NCI-H510A (cell line): ENCODE data around the gene TMEM89.

Experiments used
- DNase-seq: peaks from one replicate; lab custom pipeline; 2025; lab: John Stamatoyannopoulos, UW

The TMEM89 gene

DNA sequence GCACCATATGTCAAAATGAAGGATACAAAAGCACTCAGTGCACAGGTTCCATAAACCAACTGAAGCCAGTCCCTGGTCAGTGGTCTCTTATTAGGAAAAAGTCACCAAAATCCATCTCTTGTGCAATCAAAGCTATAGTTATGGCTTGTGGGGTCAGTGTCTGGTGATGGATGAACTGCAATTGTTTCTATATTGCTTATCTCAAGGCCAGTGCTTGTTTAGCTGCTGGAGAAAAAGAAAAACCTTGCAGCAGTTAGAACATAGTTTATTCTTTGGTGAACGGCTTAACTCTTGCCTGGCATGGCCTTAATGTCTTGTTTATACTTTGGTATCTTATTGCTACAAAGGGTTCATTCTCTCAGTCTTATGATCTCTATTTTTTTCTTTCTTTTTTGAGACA, 9.3 kb downstream of the TMEM89 start:
- no peak for DNase-seq

DNA sequence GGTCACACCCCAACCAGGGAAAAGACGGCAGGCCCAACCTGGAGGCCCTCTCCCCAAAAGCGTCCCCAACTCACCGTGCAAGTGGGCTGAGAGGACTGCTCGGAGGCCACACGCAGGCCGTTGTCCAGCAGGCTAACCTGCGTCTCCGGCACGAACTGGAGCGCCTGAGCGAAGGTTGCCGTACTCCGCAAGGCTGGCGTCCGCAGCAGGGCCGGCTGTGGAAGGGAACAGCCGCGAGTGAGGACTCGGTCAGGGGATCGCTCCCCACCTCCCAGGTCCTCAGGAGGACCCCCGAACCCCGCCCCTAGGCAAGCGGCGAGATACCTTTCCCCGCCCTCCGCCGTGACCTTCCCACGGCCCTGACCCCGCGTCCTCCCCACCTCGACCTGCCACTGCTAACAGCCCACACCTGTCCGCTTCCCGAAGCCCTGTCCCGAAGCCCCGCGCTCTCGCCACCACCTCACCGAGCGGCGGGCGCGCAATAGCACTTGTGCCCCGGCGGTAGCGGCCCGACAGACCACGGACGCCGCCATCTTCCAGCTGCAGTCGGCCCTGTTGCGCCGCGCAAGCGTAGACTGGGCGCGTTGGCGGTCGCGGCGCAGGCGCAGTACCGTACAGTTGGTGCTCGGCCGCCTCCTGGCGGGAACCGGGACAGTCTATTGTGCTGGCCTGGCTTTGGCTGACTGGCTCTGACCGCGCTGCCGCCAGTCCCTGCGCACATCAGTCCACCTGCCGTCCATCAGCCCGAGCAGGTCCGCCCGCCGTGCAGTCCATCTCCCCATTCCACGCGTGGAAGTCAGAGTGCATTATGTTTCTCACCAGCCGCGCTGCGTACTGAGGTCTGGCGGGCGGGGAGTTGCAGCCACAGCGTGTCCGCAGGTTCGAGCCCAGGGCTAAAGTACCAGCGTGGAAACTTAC, 12.2 kb downstream of the TMEM89 start, which contains the start of gene UQCRC1:
UQCRC1 (minus strand) TSS at position 559 of the 918 bp plus-strand sequence; CDS start at position 533, 26 bp downstream.
- peak; percentile 72 for DNase-seq

DNA sequence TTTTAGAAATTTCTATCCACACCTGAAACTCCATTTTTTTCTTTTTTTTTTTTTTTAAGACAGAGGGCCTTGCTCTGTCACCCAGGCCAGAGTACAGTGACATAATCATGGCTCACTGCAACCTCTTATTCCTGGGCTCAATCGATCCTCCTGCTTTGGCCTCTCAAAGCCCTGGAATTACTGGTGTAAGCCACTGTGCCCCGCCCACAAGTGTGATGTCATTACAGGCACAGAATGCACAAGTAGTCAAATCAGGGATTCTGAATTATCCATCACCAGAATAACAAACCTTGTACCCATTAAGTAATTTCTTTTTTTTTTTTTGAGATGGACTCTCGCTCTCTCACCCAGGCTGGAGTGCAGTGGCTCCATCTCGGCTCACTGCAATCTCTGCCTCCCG, 14.1 kb downstream of the TMEM89 start:
- no peak for DNase-seq

DNA sequence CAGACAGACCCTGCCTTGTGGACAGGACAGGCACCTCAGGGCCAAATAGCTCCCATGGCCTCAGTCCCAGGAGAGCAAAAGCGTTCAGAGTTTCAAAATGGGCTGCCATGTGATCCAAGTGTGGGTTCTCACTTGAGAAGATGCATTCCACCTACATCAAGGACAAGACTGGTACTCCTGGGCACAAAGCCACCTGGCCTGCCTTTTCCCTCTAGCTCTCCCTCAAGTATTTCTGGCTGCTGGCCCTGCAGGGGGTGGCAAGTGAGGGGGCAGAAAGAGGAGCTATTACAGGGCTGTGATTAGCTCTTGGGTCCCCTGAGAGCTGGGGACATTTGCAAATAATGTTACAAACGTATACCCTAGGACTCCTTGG, 20.0 kb downstream of the TMEM89 start:
- DNase-seq, result no peak

DNA sequence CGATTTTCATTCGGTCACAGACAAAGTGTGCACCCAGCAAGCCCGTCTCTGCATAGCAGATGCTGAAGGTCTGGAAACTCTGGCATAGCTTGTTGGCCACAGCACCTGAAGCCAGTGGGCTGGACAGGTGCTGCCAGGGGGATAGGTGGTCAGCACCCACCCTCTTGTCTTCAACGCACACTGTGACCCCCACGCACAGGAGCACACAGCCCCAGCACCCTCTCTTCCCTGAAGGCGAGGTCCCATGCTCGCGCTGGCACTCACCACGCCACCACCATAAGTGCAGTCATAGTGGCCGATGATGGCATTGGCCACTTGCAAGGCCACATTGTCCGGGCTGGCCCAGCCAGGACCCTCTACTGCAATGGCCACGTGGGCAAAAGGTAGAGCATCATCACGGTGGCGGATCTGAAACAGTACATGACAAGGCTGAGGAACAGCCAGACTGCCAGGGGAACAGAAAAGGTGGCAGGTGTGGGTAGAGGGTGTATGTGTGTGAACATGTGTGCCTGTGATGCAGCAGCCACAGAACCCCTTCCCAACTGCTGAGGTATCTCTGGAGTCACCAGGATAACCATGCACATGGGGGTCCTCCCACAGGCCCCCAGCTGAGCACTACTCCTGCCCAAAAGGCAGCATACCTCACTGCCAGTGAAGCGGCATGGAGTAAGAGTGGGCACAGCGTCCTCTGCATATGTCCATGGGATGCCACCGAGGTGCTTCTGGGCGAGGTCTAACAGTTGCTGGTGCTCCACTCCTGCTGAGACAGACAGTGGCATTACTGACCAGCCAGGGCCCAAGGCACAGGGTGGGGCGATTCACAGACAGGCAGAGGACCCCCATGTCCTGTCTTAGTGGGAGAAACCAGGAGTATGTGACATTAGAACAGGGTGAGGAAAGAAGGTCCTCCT, 20.6 kb downstream of the TMEM89 start:
- DNase-seq, result no peak

DNA sequence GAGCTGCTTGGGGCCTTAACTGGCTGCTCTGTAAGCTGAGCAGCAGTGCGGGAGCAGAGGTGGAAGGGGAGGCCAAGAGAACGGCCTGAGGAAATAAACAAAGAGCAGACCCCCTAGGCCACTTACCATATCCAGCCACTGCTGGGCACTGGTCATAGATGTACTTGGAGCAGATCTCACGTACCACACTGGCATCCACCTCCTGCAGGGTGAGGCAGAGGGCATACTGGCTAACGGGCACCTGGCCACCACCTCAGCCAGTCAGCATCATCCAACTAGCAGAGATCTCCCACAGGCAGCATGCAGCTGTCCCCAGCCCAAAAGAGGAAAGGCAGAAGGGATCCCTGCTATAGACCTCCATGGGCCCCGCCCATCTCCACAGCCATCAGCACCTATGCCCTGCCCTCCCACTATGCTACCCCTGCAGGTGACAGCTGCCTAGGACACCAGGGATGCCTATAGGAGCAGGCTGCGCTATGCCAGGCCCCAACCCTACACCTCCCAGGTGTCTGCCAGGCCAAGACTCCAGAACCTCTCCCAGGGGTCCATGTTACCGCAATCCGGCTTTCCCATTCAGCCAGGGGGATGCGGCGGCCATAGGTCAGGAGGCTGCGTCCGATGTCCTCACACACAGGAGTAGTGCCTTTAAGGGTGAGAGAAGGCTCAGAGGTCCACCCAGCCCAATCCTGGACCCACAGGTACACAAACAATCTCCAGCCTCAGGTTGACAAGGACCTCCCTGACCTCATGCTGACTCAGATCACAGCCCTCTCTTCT, 21.9 kb downstream of the TMEM89 start:
- DNase-seq, result no peak

DNA sequence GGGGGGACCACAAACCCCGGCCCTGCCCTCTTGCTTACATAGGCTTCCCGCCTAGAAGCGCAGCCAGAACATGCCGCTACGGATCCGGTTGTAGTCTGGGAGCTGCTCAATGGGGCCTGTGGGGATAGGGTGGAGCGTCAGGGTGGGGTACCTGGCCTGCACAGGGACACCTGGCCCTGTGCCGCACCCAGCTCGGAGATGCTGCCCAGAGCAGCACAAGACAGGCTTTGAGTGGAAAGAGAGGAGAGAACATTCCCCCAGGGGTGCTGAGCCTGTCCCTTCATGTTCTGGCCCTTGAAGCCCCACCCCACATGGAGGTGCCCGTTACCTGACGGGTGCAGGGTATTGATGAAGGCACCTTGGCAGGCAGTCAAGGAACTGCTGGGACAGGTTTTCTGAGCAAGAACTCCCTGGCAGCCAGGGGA, 22.5 kb downstream of the TMEM89 start:
- no peak for DNase-seq

DNA sequence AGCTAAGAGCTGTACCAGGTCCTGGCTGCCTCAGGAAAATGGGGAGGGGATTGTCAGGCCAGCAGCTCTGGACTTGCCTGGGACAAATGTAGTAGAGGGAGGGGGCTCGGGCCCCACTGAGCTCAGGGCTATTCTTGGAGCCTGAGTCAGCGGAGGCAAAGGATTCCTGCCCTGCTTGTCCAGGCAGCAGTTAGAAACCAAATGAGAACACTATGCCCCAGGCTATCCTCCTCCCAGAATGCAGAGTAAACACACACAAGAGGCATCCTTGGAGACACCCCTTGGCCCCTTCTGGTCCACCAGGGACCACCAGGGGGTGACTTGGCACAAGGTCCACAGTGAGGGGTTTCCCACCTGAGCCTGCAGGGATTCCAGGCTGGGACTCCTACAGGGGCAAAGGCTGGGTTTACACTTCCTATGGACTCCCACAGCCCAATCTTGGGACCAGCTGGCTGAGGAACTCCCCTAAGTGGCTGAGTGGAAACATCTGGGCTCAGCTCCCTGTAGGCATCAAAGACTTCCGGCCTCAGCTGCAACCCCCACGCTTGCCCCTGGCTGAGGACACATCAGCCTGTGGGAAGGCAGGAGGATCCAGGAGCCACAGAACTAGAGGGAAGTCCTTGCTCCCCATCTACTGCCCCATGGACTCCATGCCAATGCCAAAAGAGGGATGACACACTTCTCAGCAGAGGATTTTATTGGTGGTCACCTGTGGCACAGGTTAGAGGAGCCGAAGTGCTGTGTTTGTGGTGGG, 23.1 kb downstream of the TMEM89 start:
- no peak for DNase-seq

DNA sequence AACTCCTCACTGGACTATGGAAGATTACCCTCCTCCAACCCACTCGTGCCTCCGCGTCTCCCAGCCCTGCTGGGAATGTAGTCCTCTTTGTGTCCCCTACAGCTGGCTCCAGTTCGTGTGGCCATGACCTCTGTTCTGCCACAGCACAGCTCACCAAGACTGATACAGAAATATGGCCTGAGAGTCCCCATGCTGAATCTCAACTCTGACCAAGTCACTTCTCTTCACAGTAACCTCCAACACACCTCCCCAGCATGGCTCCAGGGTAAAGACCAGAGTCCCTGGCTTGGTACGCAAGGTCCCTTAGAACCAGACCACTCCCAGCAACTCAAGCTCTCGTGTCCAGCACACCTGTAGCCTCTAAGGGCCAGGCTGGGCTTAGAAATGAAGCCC, 24.2 kb downstream of the TMEM89 start:
- no peak for DNase-seq

DNA sequence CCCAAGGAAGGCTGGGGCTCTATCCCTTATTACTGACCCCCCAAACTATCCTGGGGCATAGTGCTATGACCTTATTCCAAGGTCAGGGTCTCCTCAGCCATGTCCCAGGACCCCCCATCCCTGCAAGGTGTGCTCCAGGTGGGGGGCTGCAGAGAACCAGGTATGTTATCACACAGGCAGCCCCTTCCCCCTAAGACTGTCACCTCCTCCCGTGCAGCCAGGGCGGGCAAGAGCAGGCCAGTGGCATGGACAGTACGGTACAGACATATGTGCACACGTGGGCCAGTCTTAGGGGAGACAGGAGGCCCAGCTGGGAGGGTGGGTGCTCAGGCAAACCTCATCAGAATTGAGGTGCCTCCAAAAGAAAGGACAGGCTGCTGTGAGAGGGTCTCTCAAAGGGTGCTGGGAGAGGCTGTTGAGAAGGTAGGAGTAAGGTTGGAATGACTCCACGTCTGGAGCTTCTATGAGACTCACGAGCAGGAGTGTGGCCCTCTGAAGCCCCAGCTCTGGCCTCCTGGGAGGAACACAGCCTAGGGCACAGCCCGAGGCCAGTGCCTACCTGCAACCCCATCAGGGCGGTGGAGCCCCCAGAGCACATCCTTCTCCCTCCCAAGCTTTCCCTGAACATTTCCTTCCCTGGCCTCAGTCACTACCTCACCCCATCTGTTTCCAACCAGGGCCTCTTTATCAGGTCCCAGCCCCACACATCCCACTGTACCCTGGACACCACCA, 24.7 kb downstream of the TMEM89 start:
- DNase-seq, result no peak

DNA sequence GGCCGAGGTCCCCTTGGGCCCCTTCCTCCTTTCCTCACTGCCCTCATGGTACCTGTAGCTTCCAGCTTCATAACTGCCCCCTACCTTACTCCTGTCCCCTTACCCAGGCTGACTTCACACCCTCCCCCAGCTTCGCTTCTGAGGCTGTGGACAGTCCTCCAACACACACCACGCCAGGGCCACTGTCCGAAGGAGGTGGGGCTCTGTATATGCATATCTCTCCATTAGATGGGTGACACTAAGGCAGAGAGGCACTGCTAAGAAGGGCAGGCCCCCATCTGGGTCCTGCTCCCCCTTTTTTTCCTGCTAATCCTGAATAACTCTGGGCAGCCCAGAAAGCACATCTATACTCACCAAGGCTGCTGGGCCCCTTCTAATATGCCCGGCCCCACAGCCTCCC, 25.4 kb downstream of the TMEM89 start:
- no peak for DNase-seq

DNA sequence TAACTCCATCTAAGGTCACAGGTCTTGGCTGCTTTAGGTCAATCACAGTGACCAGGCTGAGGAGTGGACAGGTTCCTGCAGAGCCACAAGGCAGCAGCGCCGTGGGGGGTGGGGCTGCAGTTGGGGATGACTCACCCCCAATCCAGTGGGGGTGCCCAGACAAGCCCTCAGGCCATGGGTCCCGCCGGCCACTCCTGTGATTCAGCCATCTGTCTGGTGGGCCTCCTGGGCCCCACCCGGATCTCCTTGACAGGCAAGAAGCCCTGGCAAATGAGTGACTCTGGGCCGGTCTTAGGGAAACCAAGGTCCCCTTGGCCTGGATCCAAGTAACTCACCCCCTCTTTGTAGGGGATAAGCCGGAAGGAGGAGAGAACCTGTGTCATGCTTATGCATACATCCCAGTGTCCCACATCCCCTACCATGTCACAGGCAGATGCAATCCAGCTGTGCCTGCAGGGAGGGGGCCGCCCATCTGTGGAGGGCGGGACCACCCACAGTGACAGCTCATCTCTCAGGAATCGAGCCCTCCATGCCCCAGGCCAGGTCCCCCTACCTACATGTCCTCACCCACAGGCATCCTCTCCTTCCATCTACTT, 25.9 kb downstream of the TMEM89 start:
- no peak for DNase-seq

DNA sequence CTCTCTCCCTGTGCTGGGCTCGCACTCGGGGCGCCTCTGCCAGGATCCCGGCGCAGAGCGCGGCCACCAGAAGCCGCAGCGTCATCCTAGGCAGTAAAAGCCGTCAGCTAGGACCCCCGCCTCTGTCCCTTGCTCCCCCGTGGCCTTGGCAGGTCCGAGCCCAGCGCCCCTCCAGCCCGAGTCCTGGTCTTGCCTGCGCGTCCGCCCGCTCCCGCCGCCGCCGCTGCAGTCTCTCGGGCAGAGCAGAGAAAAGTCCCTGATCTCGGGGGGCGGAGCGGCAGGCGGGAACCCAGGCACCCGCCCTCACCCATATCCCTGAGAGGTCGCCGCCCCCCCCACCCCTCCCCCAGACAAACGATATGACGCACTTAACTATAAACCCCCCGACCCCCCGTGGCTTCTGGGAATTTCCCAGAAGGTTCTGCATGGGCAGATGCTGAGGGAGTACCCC, 26.5 kb downstream of the TMEM89 start, which contains the start of gene COL7A1:
COL7A1 (minus strand) TSS at position 255 of the 451 bp plus-strand sequence; CDS start at position 85, 170 bp downstream.
- DNase-seq, result no peak

DNA sequence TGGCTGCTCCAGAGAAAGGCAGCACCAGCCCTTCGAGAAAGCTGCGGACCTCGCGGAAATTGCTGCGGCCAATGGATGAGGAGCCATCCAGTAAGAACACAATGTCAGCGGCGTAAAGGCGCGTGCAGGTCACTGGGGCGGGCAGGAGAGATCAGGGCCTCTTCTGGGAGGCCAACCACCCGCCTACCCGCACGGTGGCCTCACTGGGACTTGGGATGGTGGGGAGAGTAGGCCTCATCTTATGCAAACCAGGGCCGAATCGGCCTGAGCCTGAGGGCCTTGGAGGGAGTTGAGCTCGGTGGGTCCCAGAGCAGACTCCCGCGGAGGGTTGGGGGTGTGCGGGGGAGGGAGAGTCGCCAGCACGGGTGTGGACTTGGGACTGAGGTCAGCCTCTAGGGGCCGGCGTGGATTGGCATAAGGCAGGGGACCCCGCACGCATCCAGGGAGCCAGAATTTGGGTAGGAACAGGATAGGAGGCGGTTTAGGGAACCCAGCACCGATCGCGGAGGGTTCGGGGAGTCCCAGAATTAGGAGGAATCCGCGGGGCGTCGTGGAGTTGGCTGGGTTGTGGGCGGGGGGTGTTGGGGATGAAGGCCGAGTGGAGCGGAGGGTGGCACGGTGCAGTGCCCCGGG, 27.0 kb downstream of the TMEM89 start:
- DNase-seq, result no peak

DNA sequence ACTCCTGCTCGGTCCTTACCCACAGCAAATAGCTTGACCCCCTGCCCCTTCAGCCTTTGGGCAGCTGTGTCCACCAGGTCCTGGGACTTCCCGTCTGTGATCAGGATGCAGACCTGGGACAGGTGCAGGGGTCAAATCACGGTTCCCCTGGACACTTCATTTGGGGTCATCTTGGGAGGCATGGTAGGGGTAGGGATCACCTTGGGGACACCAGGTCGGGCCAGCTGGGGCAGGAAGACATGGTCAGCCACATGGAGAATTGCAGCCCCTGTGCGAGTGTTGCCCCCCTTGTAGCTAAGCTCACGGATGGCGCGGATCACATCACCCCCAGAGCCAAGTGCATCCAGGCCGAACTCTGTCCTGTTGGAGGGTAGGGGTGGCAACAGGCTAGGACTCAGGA, 28.2 kb downstream of the TMEM89 start:
- DNase-seq, result no peak

DNA sequence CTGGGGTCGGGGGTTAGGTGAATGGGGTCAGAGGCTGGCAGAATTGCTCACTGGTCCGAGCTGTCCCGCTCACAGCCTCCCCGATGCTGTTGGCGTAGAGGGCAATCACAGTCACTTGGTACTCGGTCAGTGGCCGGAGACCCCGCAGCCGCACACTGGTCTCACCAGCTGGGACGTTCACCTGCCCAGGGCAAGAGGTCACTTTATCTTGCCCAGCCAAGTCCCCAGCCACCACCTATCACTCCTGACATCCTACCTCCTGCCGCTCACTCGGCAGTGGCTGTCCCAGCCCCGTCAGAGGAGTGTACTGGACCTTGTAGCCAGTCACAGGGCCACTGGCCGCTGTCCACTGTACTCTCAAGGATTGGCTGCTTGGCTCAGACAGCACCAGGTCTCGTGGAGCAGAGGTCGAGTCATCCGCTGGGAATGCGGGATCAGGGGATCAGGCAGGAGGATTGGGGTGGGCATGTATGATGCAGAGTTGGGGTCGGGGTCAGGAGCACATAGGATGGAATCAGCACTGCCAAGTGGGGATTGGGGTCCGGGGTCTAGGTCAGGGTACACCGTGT, 29.0 kb downstream of the TMEM89 start:
- DNase-seq, result no peak

DNA sequence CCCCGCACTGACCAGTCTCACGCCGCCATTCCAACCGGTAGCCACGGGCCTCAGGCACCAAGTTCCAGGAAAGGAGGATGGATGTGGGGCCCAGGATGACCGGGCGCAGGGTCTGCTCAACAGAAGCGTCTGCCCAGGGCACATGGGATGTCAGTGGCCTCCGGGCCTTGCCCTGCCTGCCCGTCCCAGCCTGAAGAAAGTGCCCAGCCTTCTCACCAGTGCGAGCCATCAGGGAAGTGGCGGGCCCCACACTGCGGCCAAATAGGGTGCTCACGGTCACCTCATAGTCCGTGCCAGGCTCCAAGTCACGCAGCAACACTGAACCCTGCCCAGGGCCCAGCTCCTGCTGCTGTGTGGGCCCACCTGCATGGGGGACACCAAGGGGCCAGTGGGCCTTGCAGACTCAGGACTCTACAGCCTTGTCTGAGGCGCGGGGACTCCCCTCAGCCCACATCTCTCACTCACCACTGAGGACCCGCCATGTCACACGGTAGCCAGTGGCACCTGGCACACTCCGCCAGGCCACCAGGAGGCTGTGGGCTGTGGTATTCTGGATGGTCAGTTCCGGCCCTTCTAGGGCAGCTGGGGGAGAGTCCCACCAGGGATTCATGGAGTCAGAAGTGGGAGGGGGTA, 29.6 kb downstream of the TMEM89 start:
- no peak for DNase-seq

DNA sequence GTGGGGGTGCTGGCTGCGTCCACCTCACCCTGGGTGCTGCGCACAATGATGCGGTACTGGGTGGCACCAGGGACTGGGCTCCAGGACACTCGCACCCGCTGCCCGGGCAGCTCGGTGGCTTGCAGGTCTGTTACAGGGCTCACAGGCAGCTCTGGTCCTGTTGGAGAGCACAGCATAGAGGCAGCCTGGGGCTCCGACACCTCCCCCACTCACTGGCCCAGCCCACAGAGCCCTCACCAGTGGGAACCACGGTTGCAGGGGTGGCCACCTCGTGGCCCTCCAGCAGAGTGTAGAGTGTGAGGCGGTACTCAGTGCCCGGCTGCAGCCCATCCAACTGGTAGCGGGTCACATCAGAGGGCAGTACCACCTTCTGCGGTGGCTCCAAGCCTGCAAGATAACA, 30.1 kb downstream of the TMEM89 start:
- DNase-seq, result no peak

DNA sequence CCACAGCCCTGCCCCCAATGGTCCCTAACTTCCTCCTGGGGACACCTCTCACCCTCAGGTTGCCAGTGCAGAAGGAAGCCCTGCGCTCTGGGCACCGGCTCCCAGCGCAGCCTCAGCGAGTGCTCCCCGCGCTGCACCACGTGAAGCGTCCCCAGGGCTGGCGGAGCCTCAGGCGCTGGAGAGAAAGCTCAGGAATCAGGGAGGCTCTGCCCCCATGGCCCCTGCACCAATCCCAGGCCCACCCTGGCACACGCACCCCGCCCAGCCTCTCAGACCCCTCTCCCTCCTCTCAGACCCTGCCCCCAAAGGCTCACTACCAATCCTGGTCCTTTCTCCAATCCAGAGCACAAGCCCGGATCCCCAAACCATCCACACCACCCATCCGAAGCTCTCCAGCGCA, 33.3 kb downstream of the TMEM89 start:
- no peak for DNase-seq
